Gastrocnemius medialis (tissue), 4 donors: ENCODE data around the gene MYH7B. TPM values are rescaled to one million over a fixed set of nuclear protein-coding genes. Genes with fewer than 3 reads are reported as not detected.

ENCODE experiments used
- ATAC-seq, 2 donors: fragments of 150-250 bp; one replicate each; pipeline ENCODE4 v1.9.1; 2016
- DNase-seq, 2 donors: peaks; one replicate each; pipeline ENCODE4 v3.0.0-alpha.2; 2019
- H3K27ac ChIP-seq, 4 donors: fragments of 200-600 bp; sonication (generic); 1 replicate in 1 of 4; 2 replicates in 3 of 4; pipeline ENCODE4 v1.5.1; 2016 to 2018; ENCODE audit warnings: mild to moderate bottlenecking in 2 of 4, moderate library complexity in 1 of 4
- H3K27me3 ChIP-seq, 3 donors: fragments of 200-600 bp; sonication (generic) in 2 of 3; 1 replicate in 1 of 3; 2 replicates in 2 of 3; pipeline versions ENCODE4 v1.5.1 to v1.6.0; 2016 to 2019; ENCODE audit warnings: mild to moderate bottlenecking in 1 of 3, moderate library complexity in 1 of 3
- H3K36me3 ChIP-seq, 2 donors: fragments of 200-600 bp; sonication (generic) in 1 of 2; one replicate each; pipeline ENCODE4 v1.5.1; 2017 to 2018
- H3K4me1 ChIP-seq, 2 donors: fragments of 200-600 bp; sonication (generic) in 1 of 2; one replicate each; pipeline ENCODE4 v1.5.1; 2016 to 2017; ENCODE audit warnings: mild to moderate bottlenecking in 2 of 2
- H3K4me3 ChIP-seq, 4 donors: fragments of 200-600 bp; sonication (generic) in 3 of 4; 1 replicate in 1 of 4; 2 replicates in 3 of 4; pipeline ENCODE4 v1.5.1; 2016 to 2019; ENCODE audit warnings: mild to moderate bottlenecking in 2 of 4
- H3K9me3 ChIP-seq, 3 donors: fragments of 200-600 bp; sonication (generic) in 2 of 3; 1 replicate in 1 of 3; 2 replicates in 2 of 3; pipeline ENCODE4 v1.5.1; 2016 to 2019
- POLR2A ChIP-seq, 2 donors: fragments of 450-650 bp; IDR thresholded peaks; one replicate each; pipeline ENCODE4 v1.6.1; 2017; ENCODE audit warnings: antibody characterized with exemption in 2 of 2, mild to moderate bottlenecking in 2 of 2, moderate library complexity in 2 of 2
- in situ Hi-C, 4 donors: fragments of 200-750 bp; cut with MboI; loops; one replicate each; pipeline versions ENCODE4 v1.15.0 to v1.8.0; 2017; ENCODE audit warnings: low sequenced_read_pairs in 4 of 4
- intact Hi-C: fragments of 100-400 bp; cut with DNase I; formaldehyde crosslinking; loops from one replicate; pipeline ENCODE4 v1.15.1; 2023; ENCODE audit warnings: low total_unique reads
- total RNA-seq, 4 donors: library from RNA; depleted of rRNA; stranded (reverse); fragments of >200 nt; gene quantifications; one replicate each; pipeline versions ENCODE4 v1.1.0 to v1.2.3, GENCODE V29; 2016
- TF ChIP-seq, protein P1 (sequence below), 5 experiments: fragments of 450-650 bp in 3 of 5; fragments of 200-600 bp in 2 of 5; sonication (generic) in 2 of 5; IDR thresholded peaks in 4 of 5; conservative IDR thresholded peaks in 1 of 5; 1 replicate in 4 of 5; 2 replicates in 1 of 5; pipeline ENCODE4 v1.5.1; 2016 to 2019; ENCODE audit warnings: antibody characterized with exemption in 5 of 5, mild to moderate bottlenecking in 3 of 5, moderate library complexity in 3 of 5

Gene MYH7B
- total RNA-seq, 4 donors from 2014 or later, result 1.6 to 8.5 (median 3.3) TPM

DNA sequence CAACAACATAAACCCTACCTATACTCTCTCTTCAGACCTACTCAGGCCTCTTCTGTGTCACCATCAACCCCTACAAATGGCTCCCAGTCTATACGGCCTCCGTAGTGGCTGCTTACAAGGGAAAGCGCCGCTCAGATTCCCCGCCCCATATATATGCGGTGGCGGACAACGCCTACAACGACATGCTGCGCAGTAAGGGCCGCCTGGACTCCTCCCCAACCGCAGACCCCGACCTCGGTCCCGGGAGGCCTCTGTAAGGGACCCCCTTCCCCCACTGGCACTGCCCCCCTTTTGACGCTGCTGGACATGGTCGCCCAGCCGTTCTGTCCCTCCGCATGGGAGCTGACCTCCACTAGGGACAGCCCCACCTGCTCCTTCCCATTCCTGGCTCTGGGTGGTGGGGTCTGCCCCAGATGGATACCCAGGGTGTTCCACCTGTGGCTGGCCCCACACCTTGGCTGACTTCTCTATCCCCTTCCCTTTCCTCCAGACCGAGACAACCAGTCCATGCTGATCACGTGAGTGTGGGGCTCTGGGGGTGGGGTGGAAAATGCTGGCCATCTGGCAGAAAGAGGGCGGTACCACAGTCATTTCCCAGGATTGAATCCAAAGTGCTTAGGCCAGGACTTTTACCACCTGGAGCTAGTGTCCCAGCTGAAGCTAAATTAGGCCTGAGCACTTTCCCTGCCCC lies 25.0 kb downstream of the MYH7B start:
- Histone ChIP-seq H3K4me1 (peaks cover 41 to 48% of the 10 kb centered on the region in 2 donors), H3K36me3 (no peaks in the 10 kb centered on the region), H3K4me3 (no peak overlapping the region), H3K9me3 (no peaks in the 10 kb centered on the region), H3K27me3 (peaks cover 0 to 7% (median 0%) of the 10 kb centered on the region in 3 donors), H3K27ac (peak overlapping the region; percentile 89 to 99 (median 94))
- ATAC-seq (peak; percentile 35 to 37), DNase-seq (peak; percentile 45 to 74)
- in situ Hi-C loops (no loop called here), intact Hi-C loops (no loop called here)
- peak in 1 of 2 donors; percentile 37 for TF ChIP-seq POLR2A (IDR thresholded peaks at IDR 0.05)
- TF ChIP-seq, protein P1, sequence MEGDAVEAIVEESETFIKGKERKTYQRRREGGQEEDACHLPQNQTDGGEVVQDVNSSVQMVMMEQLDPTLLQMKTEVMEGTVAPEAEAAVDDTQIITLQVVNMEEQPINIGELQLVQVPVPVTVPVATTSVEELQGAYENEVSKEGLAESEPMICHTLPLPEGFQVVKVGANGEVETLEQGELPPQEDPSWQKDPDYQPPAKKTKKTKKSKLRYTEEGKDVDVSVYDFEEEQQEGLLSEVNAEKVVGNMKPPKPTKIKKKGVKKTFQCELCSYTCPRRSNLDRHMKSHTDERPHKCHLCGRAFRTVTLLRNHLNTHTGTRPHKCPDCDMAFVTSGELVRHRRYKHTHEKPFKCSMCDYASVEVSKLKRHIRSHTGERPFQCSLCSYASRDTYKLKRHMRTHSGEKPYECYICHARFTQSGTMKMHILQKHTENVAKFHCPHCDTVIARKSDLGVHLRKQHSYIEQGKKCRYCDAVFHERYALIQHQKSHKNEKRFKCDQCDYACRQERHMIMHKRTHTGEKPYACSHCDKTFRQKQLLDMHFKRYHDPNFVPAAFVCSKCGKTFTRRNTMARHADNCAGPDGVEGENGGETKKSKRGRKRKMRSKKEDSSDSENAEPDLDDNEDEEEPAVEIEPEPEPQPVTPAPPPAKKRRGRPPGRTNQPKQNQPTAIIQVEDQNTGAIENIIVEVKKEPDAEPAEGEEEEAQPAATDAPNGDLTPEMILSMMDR (IDR thresholded peaks at IDR 0.05 in 4 of 5, conservative IDR thresholded peaks at IDR 0.05 in 1 of 5), result no peak

DNA sequence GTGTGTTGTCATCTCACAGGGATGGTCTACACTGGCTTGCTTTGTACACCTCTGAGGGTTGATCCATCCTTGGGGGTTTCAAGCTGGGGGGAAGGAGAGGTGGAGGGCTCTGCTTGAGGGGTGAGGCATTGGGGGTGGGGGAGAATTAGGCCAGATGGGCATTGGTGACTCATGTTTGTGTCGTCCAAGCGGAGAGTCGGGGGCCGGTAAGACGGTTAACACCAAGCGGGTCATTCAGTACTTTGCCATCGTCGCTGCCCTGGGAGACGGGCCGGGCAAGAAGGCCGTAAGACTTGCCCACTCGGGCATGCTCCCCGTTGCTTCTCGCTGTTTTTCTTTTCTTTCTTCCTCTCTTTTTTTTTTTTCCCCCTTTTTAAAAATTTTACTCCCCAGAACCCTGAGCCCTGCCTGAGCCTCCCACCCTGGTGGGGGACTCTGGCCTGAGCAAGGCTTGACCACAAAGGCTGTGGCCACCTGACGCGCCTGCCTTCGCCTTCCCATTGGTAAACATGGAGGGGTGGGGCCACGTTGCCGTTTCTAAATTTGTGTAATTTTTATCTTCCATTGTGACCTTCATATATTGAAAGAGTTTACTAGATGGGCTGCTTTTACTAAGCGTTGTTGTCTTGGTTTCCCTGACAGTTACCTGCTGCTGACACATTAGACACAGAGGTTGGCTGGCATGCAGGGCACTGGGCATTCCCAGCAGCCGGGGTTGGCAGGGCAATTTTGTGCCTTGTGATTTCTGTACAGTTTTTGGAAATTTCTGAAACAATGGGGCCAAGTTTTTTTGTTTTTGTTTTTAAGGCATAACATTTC lies 26.8 kb downstream of the MYH7B start:
- Histone ChIP-seq H3K9me3 (no peaks in the 10 kb centered on the region), H3K4me1 (peaks cover 36 to 48% of the 10 kb centered on the region in 2 donors), H3K27ac (peak overlapping the region; percentile 89 to 99 (median 94)), H3K36me3 (no peaks in the 10 kb centered on the region), H3K27me3 (peaks cover 0 to 7% (median 0%) of the 10 kb centered on the region in 3 donors), H3K4me3 (no peak overlapping the region)
- DNase-seq (no peak), ATAC-seq (no peak)
- TF ChIP-seq, protein P1 (IDR thresholded peaks at IDR 0.05 in 4 of 5, conservative IDR thresholded peaks at IDR 0.05 in 1 of 5), result no peak
- no peak for TF ChIP-seq POLR2A (IDR thresholded peaks at IDR 0.05)
- in situ Hi-C loops, result no loop called here
- intact Hi-C loops, result no loop called here

GRCh38 chr20:34983089-34983820 lies 27.6 kb downstream of the MYH7B start:
- Histone ChIP-seq H3K9me3 (no peaks in the 10 kb centered on the region), H3K36me3 (no peaks in the 10 kb centered on the region), H3K4me3 (no peak overlapping the region), H3K4me1 (peaks cover 34 to 41% of the 10 kb centered on the region in 2 donors), H3K27me3 (peaks cover 0 to 7% (median 0%) of the 10 kb centered on the region in 3 donors), H3K27ac (peak overlapping the region; percentile 89 to 99 (median 94))
- ATAC-seq (no peak), DNase-seq (no peak)
- intact Hi-C loops, result no loop called here
- TF ChIP-seq, protein P1 (IDR thresholded peaks at IDR 0.05 in 4 of 5, conservative IDR thresholded peaks at IDR 0.05 in 1 of 5), result no peak
- TF ChIP-seq POLR2A (IDR thresholded peaks at IDR 0.05), result peak in 1 of 2 donors; percentile 24
- in situ Hi-C loops, result no loop called here

DNA sequence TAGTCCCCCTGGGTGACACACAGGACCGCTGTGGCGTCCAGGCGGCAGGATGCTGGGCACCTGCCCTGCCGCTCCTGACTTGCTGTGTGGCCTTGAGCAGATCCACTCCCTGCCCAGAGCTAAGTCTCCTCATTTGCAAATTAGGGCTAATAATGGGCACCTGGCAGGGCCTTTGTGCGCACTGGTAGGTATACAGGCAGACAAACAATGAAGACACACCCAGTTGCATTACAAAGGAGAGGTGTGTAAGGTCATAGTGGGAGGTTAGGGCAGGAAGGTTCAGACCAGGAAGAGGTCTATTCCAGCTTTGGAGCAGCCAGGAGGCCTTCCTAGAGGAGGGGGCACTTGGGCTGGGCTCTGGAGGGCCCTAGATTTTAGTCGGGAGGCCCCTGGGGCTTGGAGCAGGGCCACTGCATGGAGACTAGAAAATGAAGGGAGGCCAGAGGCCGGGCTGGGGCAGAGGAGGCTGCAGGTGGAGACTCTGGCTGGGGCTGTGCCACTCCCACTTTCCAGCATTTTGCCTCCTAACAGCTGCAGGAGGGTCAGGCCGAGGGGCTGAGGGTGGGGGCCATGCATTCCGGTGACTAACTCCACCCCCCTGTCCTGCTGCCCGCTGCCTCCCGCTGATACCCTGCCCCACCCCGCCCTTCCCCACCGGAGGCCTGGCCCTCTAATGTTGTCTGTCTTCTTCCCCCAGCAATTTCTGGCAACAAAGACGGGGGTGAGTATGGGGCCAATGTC lies 28.5 kb downstream of the MYH7B start:
- in situ Hi-C loops, result no loop called here
- Histone ChIP-seq H3K27me3 (peaks cover 0 to 7% (median 0%) of the 10 kb centered on the region in 3 donors), H3K4me1 (peaks cover 25 to 34% of the 10 kb centered on the region in 2 donors), H3K4me3 (no peak overlapping the region), H3K36me3 (no peaks in the 10 kb centered on the region), H3K27ac (peak overlapping the region; percentile 89 to 99 (median 94)), H3K9me3 (no peaks in the 10 kb centered on the region)
- TF ChIP-seq, protein P1 (IDR thresholded peaks at IDR 0.05 in 4 of 5, conservative IDR thresholded peaks at IDR 0.05 in 1 of 5), result no peak
- no peak for TF ChIP-seq POLR2A (IDR thresholded peaks at IDR 0.05)
- intact Hi-C loops, result no loop called here
- DNase-seq (no peak), ATAC-seq (no peak)
